Vagina (tissue), 2 donors: ENCODE results near the gene NDUFAF5. TPM values are rescaled to one million over a fixed set of nuclear protein-coding genes. Genes with fewer than 3 reads are reported as not detected.
A peak's percentile ranks its signal among the peaks of the same experiment; 100 is the strongest.

Source experiments
- DNase-seq, 2 donors: peaks; one replicate each; pipeline ENCODE4 v3.0.0-alpha.2; 2017; ENCODE audit errors: extremely low spot score in 2 of 2
- H3K27ac ChIP-seq: fragments of 200-600 bp; sonication (generic); one replicate; pipeline ENCODE4 v1.5.1; 2019
- H3K27me3 ChIP-seq: fragments of 200-600 bp; sonication (generic); one replicate; pipeline ENCODE4 v1.5.1; 2019
- H3K36me3 ChIP-seq, 2 donors: fragments of 200-600 bp; sonication (generic); one replicate each; pipeline ENCODE4 v1.5.1; 2017 to 2019
- H3K4me1 ChIP-seq: fragments of 200-600 bp; sonication (generic); one replicate; pipeline ENCODE4 v1.5.1; 2019
- H3K4me3 ChIP-seq, 2 donors: fragments of 200-600 bp; sonication (generic); 1 replicate in 1 of 2; 2 replicates in 1 of 2; pipeline ENCODE4 v1.5.1; 2016 to 2019
- H3K9me3 ChIP-seq: fragments of 200-600 bp; sonication (generic); one replicate; pipeline ENCODE4 v1.5.1; 2019
- CTCF ChIP-seq, 3 experiments: fragments of 450-650 bp in 2 of 3; fragments of 200-600 bp in 1 of 3; sonication (generic) in 1 of 3; IDR thresholded peaks; one replicate each; pipeline ENCODE4 v1.5.1; 2017 to 2019; ENCODE audit warnings: antibody characterized with exemption in 3 of 3, mild to moderate bottlenecking in 2 of 3, moderate library complexity in 2 of 3
- POLR2A ChIP-seq, 2 donors: fragments of 450-650 bp; IDR thresholded peaks; one replicate each; pipeline ENCODE4 v1.6.1; 2017; ENCODE audit warnings: antibody characterized with exemption in 2 of 2, mild to moderate bottlenecking in 2 of 2, moderate library complexity in 2 of 2
- POLR2AphosphoS5 ChIP-seq, 2 donors: sonication (generic); formaldehyde crosslinking; IDR thresholded peaks; one replicate each; pipeline ENCODE4 v1.9.0; 2017; ENCODE audit warnings: antibody characterized with exemption in 2 of 2, mild to moderate bottlenecking in 2 of 2, low read depth in 1 of 2; ENCODE audit not compliant: insufficient read depth in 1 of 2
- intact Hi-C: fragments of 100-400 bp; cut with DNase I; formaldehyde crosslinking; loops from one replicate; pipeline ENCODE4 v1.15.1; 2023
- total RNA-seq: library from RNA; depleted of rRNA; stranded (reverse); fragments of >200 nt; gene quantifications from one replicate; pipeline ENCODE4 v1.2.3, GENCODE V29; 2016

Gene NDUFAF5
- total RNA-seq, 1 donor from 2014 or later = 11.3 TPM

GRCh38 chr20:13778827-13779226 is 6.0 kb upstream of the NDUFAF5 start:
- Histone ChIP-seq H3K27me3 (no peaks in the 10 kb centered on the region), H3K4me3 (no peak overlapping the region), H3K4me1 (peaks cover 6% of the 10 kb centered on the region), H3K36me3 (peaks cover 0 to 24% of the 10 kb centered on the region in 2 donors), H3K9me3 (no peaks in the 10 kb centered on the region), H3K27ac (no peak overlapping the region)
- intact Hi-C loops = no loop called here
- DNase-seq = no peak
- TF ChIP-seq POLR2A (IDR thresholded peaks at IDR 0.05) (no peak), CTCF (IDR thresholded peaks at IDR 0.05) (no peak), POLR2AphosphoS5 (IDR thresholded peaks at IDR 0.05; ENCODE audit: insufficient read depth in 1 of 2, low read depth in 1 of 2) (no peak)

GRCh38 chr20:13783528-13783927 is 1.3 kb upstream of the NDUFAF5 start:
- no peaks in the 10 kb centered on the region for H3K9me3 ChIP-seq
- no peak for DNase-seq
- H3K27me3 ChIP-seq = no peaks in the 10 kb centered on the region
- H3K4me1 ChIP-seq = peaks cover 34% of the 10 kb centered on the region
- intact Hi-C loops = no loop called here
- H3K4me3 ChIP-seq = no peak overlapping the region
- no peak overlapping the region for H3K27ac ChIP-seq
- TF ChIP-seq POLR2A (IDR thresholded peaks at IDR 0.05) = no peak
- TF ChIP-seq CTCF (IDR thresholded peaks at IDR 0.05) = no peak
- TF ChIP-seq POLR2AphosphoS5 (IDR thresholded peaks at IDR 0.05; ENCODE audit: insufficient read depth in 1 of 2, low read depth in 1 of 2) = no peak
- peaks cover 0 to 20% of the 10 kb centered on the region in 2 donors for H3K36me3 ChIP-seq

- no peak for DNase-seq
- Histone ChIP-seq H3K9me3 (no peaks in the 10 kb centered on the region), H3K27ac (peak overlapping the region; percentile 83), H3K4me3 (peak overlapping the region; percentile 80 to 84), H3K4me1 (peaks cover 34% of the 10 kb centered on the region), H3K27me3 (no peaks in the 10 kb centered on the region), H3K36me3 (peaks cover 0 to 23% of the 10 kb centered on the region in 2 donors)
- no peak for TF ChIP-seq CTCF (IDR thresholded peaks at IDR 0.05)
- TF ChIP-seq POLR2AphosphoS5 (IDR thresholded peaks at IDR 0.05; ENCODE audit: insufficient read depth in 1 of 2, low read depth in 1 of 2) = no peak
- TF ChIP-seq POLR2A (IDR thresholded peaks at IDR 0.05) = no peak
- intact Hi-C loops = no loop called here
Observed at GRCh38 chr20:13784271-13784892, 446 bp upstream of the NDUFAF5 start.

GRCh38 chr20:13786143-13786828 is 1.5 kb downstream of the NDUFAF5 start:
- H3K27ac ChIP-seq = no peak overlapping the region
- peaks cover 0 to 22% of the 10 kb centered on the region in 2 donors for H3K36me3 ChIP-seq
- no peak for TF ChIP-seq POLR2AphosphoS5 (IDR thresholded peaks at IDR 0.05; ENCODE audit: insufficient read depth in 1 of 2, low read depth in 1 of 2)
- no peak for TF ChIP-seq CTCF (IDR thresholded peaks at IDR 0.05)
- TF ChIP-seq POLR2A (IDR thresholded peaks at IDR 0.05) = no peak
- peak overlapping the region; percentile 80 to 84 for H3K4me3 ChIP-seq
- peaks cover 34% of the 10 kb centered on the region for H3K4me1 ChIP-seq
- intact Hi-C loops = no loop called here
- no peak for DNase-seq
- no peaks in the 10 kb centered on the region for H3K27me3 ChIP-seq
- H3K9me3 ChIP-seq = no peaks in the 10 kb centered on the region
